ENCODE data around the gene PLCB2. TPM values are rescaled to one million over a fixed set of nuclear protein-coding genes. Genes with fewer than 3 reads are reported as not detected.

Gene PLCB2
- total and polyA plus RNA-seq, 9 of the 15 experiments (the other 6 are each of a cell fraction or from before 2014, with no cell fraction given): 0.37 to 12.3 (median 8.0) TPM

GRCh38 chr15:40243126-40243810 lies 64.5 kb downstream of the PLCB2 start (continued):
- TF ChIP-seq SREBF1 (IDR thresholded peaks at IDR 0.05; ENCODE audit: borderline replicate concordance, low read depth, low read length) (no peak), PURB (CRISPR knock-in tag; IDR thresholded peaks at IDR 0.05; ENCODE audit: low read depth) (no peak), FIP1L1 (IDR thresholded peaks at IDR 0.05; ENCODE audit: low read depth, low read length, poor library complexity, severe bottlenecking) (no peak), PML (IDR thresholded peaks at IDR 0.05; ENCODE audit: low read length) (no peak), ZKSCAN1 (IDR thresholded peaks at IDR 0.05; ENCODE audit: low read depth, low read length) (no peak), NR1H2 (CRISPR knock-in tag; IDR thresholded peaks at IDR 0.05) (no peak), ARID1B (IDR thresholded peaks at IDR 0.05) (peak; percentile 69), HOMEZ (CRISPR knock-in tag; IDR thresholded peaks at IDR 0.05) (no peak), LCOR (CRISPR knock-in tag; IDR thresholded peaks at IDR 0.05) (no peak), XRCC5 (IDR thresholded peaks at IDR 0.05; ENCODE audit: low read depth, low read length) (no peak), ARID4B (CRISPR knock-in tag; IDR thresholded peaks at IDR 0.05) (no peak), TRIM28 (IDR thresholded peaks at IDR 0.05) (no peak), TAL1 (IDR thresholded peaks at IDR 0.05) (peak; percentile 51; the same call in 1 of the 2 replicates), TEAD4 (IDR thresholded peaks at IDR 0.05; ENCODE audit: low read length) (peak; percentile 49; the same call in 1 of the 2 replicates), TEAD4 (CRISPR knock-in tag; IDR thresholded peaks at IDR 0.05; ENCODE audit: borderline replicate concordance) (no peak), GATA2 (CRISPR knock-in tag; IDR thresholded peaks at IDR 0.05) (0 out of 2 replicates have a peak, but pooled peaks have one; percentile 20), HMGXB4 (CRISPR knock-in tag; IDR thresholded peaks at IDR 0.05) (no peak), RAD21 (CRISPR knock-in tag; conservative IDR thresholded peaks at IDR 0.05 in 1 of 2, IDR thresholded peaks at IDR 0.05 in 1 of 2) (peak in 1 of 2 experiments; percentile 12; a peak in 1 of 4 replicates), MEIS2 (IDR thresholded peaks at IDR 0.05; ENCODE audit: partially characterized antibody) (peak; percentile 2)
- TF ChIP-seq, protein P1, sequence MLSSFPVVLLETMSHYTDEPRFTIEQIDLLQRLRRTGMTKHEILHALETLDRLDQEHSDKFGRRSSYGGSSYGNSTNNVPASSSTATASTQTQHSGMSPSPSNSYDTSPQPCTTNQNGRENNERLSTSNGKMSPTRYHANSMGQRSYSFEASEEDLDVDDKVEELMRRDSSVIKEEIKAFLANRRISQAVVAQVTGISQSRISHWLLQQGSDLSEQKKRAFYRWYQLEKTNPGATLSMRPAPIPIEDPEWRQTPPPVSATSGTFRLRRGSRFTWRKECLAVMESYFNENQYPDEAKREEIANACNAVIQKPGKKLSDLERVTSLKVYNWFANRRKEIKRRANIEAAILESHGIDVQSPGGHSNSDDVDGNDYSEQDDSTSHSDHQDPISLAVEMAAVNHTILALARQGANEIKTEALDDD (IDR thresholded peaks at IDR 0.05): peak; percentile 86
